Vagina (tissue), 2 donors: Measurements from ENCODE around the gene OR1D5.
"Not testable (repeated sequence)": the region's sequence is repeated elsewhere in the genome, so short reads cannot be mapped to it uniquely, and the experiment has no call there.

ENCODE experiments used
- CTCF ChIP-seq, 3 experiments: fragments of 450-650 bp in 2 of 3; fragments of 200-600 bp in 1 of 3; sonication (generic) in 1 of 3; IDR thresholded peaks; one replicate each; pipeline ENCODE4 v1.5.1; 2017 to 2019; ENCODE audit warnings: antibody characterized with exemption in 3 of 3, mild to moderate bottlenecking in 2 of 3, moderate library complexity in 2 of 3
- POLR2A ChIP-seq, 2 donors: fragments of 450-650 bp; IDR thresholded peaks; one replicate each; pipeline ENCODE4 v1.6.1; 2017; ENCODE audit warnings: antibody characterized with exemption in 2 of 2, mild to moderate bottlenecking in 2 of 2, moderate library complexity in 2 of 2
- POLR2AphosphoS5 ChIP-seq, 2 donors: sonication (generic); formaldehyde crosslinking; IDR thresholded peaks; one replicate each; pipeline ENCODE4 v1.9.0; 2017; ENCODE audit warnings: antibody characterized with exemption in 2 of 2, mild to moderate bottlenecking in 2 of 2, low read depth in 1 of 2; ENCODE audit not compliant: insufficient read depth in 1 of 2

- not testable (repeated sequence) for TF ChIP-seq CTCF (IDR thresholded peaks at IDR 0.05); POLR2A (IDR thresholded peaks at IDR 0.05); POLR2AphosphoS5 (IDR thresholded peaks at IDR 0.05; ENCODE audit: insufficient read depth in 1 of 2, low read depth in 1 of 2)
These were observed at the start of gene OR1D5 for GRCh38 chr17:3063507-3063906.
